Islet of Langerhans (tissue), 1 donor: Measurements from ENCODE around the gene PLXNA4.

Source experiments
- FAIRE-seq: peaks from one replicate; lab custom pipeline; 2011; peaks lifted over from hg19 to GRCh38; lab: Jason Lieb, UNC

Gene PLXNA4

GRCh38 chr7:132134814-132135445 is 441.3 kb downstream of the PLXNA4 start:
- no peak for FAIRE-seq

DNA sequence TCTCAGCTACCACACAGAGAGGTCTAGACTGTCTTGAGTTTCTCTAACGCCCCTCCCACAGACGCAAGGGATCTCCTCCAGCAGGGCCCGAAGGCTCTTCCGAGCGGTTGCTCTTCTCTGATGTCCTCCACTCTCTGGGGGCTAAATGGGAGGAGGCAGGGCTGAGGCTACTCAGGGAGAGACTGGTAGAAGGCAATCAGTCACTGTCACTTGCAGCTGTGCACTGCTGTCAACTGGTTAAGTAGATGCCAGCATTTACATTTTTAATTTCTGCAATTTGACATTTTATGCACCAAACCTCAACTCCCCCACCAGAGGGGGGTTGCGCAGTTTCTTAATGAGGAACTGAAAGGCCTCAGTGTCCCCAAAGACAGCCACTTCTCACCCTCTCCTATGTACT is 442.8 kb downstream of the PLXNA4 start:
- no peak for FAIRE-seq

- no peak for FAIRE-seq
Observed at GRCh38 chr7:132131196-132131595, 445.1 kb downstream of the PLXNA4 start.

- FAIRE-seq, result no peak
Observed at GRCh38 chr7:132130497-132130896, 445.8 kb downstream of the PLXNA4 start.

- no peak for FAIRE-seq
Observed at GRCh38 chr7:132125872-132126595, 450.2 kb downstream of the PLXNA4 start.

DNA sequence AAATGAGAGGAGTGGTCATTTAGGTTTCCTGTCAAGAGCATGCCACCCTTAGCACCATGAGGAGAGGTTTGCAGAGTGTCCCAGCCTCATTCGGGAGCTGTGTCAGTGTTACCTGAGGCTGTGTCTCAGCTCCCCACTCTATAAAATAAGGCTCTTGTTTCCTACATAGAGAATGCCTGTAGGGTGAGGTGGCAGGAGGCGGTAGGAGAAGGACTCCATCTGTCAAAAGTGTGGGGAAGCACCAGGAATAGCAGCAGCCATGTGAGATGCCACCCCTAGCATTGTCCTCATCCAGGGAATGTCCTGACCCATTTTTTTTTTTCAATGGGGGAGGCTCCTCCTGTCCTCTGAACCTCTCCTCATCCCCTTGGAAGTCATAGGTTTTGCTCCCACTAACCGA is 451.2 kb downstream of the PLXNA4 start:
- no peak for FAIRE-seq

GRCh38 chr7:132124575-132124974 is 451.7 kb downstream of the PLXNA4 start:
- no peak for FAIRE-seq

GRCh38 chr7:132123773-132124172 is 452.5 kb downstream of the PLXNA4 start:
- FAIRE-seq, result no peak

- FAIRE-seq, result no peak
Observed at GRCh38 chr7:132122901-132123300, 453.4 kb downstream of the PLXNA4 start.

GRCh38 chr7:132121987-132122386 is 454.3 kb downstream of the PLXNA4 start:
- no peak for FAIRE-seq

DNA sequence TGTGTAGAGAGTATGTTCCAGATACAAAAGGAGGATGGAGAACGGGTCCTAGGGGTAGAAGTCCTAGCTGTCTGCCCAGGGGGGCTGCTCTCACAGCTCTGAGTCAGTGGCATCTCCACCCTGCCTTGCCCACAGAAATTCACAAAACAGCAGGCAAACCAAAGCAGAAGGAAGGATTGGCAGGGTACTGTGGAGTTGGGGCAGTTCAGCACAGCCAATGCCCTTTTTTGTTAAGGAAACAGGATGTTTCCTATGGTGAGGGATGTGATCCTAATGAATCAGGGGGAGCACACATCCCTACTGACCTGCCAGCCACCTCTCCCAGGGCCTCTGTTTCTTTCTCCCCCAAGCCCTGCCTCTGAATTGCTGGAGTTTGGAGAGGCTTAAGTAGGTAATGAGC is 457.6 kb downstream of the PLXNA4 start:
- FAIRE-seq, result no peak

DNA sequence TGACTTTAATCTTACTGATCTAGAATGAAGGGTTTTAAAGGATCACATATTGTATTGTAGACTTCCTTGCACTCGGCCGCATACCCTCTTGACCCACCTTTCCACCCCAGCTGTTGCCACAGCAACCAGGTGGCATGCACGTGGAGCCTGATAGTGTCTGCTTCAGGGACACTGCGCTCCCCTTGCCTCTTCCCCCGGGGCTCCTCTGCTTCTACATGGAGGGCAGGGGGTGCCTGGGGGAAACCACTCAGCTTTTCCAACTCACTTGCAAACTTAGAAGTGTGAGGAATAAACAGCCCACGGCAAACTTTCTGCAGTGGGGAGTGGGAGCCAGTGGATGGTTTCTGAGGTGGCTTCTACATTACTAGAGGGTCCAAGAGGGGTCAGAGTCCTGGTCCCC is 458.6 kb downstream of the PLXNA4 start:
- FAIRE-seq, result no peak

DNA sequence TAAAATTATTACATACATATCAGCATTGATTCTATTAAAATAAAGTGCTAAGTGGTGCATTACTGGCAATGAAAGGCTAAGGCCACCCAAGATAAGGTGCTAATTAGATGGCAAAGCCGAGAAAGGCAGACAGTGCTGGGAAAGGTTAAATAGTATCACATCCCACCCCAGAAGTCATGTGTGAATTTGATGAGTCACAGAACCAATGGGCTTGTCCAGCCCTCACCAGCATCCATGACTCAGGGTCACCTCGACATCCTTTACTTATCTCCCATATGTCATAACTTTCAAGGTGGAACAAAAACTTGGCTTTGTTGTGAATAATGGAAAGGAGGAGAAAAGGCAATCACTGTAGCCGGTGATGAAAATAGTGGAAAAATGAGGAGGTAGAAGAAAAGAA is 459.1 kb downstream of the PLXNA4 start:
- no peak for FAIRE-seq

DNA sequence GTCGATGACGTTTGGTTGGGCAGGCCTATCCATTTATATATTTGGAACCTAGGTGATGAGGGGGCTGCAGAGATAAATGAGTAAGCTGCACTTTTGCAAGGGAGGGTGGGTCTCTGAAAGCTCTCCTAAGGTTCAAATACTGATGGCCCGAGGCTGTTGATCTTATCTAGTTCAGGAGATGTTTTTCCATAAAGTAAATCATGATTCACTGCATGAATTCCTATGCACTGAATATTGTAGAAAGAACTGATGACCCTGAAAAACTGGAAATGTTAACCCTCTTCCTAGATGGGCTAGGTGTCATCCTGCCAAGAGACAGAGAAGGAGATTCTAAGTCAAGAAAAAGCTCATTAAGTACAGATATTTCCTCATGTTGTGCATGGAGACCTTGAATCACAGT is 459.9 kb downstream of the PLXNA4 start:
- no peak for FAIRE-seq

- FAIRE-seq, result no peak
Observed at GRCh38 chr7:132115758-132116157, 460.5 kb downstream of the PLXNA4 start.

DNA sequence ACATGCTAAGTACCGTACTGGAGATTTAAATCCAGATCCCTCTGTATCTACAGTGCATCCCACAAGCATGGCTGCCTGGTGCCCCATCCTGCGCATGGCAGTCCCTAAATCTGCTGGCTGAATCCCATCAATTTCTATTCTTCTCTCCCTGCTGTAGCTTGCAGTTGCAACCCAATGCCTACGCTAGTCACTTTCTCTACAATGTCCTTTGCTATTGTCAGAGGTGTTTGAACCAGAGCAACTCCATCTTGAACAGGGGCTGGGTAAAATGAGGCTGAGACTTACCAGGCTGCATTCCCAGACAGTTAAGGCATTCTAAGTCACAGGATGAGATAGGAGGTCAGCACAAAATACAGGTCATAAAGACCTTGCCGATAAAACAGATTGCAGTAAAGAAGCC is 461.2 kb downstream of the PLXNA4 start:
- FAIRE-seq, result no peak

DNA sequence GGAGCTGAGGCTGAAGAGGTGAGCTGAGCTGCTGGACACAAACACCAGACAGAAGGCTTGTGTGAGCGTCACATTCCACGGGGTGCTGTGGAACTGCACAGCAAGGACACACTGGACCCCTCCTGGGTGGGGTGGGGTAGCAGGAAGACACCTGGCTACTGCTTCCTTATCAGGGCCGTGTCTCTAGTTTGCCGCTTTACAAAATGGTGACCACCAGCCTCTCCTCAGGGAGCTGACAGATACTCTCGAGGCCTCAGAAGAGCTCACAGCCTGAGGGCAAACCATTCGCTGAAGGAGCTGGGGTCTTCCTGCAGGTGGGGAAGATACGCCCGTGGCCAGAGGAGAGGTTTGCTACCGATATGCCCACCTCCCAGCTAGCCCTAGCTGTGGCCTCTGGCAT is 461.9 kb downstream of the PLXNA4 start:
- FAIRE-seq, result no peak

GRCh38 chr7:132113536-132114371 is 462.5 kb downstream of the PLXNA4 start:
- FAIRE-seq, result no peak

DNA sequence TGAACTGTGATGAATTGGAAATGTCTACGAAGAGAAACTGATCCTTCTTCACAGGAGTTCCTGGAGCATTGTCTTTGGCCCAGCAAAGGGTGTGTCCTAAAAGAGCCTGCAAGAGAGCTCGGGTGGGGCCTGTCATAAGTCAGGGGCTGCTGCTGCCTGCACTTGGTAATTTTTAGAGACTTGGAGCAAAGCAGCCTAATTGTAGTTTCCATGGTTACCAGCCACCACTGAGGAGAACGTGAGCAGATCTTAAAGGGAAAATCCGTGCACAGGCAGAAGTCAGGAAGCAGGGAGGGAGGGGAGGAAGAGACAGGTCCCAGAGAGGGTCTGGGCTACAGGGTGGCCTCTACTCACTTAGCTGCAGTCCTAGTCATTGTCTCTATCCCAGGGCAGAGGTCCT is 463.6 kb downstream of the PLXNA4 start:
- no peak for FAIRE-seq

DNA sequence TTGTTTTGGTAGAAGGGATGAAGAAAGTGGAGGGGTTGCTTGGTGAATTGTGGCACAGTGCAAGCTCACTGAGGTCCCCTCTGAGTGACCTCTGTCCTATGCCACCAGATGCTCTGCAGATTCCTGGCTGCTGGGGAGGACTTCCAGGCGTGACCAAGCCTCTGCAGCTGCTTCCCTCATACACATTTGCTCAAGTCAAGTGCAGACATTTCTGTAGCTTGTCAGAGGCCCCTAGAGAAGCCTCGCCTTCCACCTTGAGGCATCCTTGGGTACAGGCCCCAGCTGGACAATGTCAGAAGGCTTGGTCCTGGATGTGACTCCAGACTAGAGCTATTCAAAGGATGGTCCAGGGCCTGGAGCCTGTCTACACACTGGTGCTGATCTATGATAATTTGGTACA is 464.2 kb downstream of the PLXNA4 start:
- FAIRE-seq, result no peak

GRCh38 chr7:132110692-132111091 is 465.6 kb downstream of the PLXNA4 start:
- FAIRE-seq, result no peak

DNA sequence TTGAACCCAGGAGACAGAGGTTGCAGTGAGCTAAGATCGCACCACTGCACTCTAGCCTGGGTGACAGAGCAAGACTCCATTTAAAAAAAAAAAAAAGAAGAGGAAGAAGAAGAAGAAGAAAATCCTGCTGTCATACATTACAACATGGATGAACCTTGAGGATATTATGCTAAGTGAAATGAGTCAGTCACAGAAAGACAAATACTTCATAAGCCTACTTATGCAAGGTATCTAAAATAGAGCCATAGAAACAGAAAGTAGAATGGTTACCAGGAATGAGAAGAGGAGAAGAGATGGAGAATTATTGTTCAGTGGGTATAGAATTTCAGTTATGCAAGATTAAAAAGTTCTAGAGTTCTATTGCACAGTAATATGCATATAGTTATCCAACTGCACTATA is 466.5 kb downstream of the PLXNA4 start:
- no peak for FAIRE-seq

GRCh38 chr7:132108563-132108962 is 467.7 kb downstream of the PLXNA4 start:
- no peak for FAIRE-seq
